GM12878 (cell line): ENCODE measurements around the gene COPE.

Source experiments
- CBFB ChIP-seq: IDR thresholded peaks from 2 replicates; pipeline ENCODE4 v1.6.1; 2016; ENCODE audit warnings: antibody characterized with exemption, low read depth
- FOXK2 ChIP-seq: fragments of 450-650 bp; IDR thresholded peaks from 2 replicates; pipeline ENCODE4 v1.6.1; 2017; ENCODE audit warnings: mild to moderate bottlenecking, moderate library complexity
- JUNB ChIP-seq: IDR thresholded peaks from 2 replicates; pipeline ENCODE4 v1.6.1; 2016; ENCODE audit warnings: antibody characterized with exemption, mild to moderate bottlenecking
- POLR2A ChIP-seq: IDR thresholded peaks from 2 replicates; pipeline ENCODE4 v1.6.1; 2011; ENCODE audit warnings: low read depth, mild to moderate bottlenecking, low read length
- SIN3A ChIP-seq: IDR thresholded peaks from 2 replicates; pipeline ENCODE4 v1.6.1; 2012; ENCODE audit warnings: low read depth, low read length, improper control_type of control experiment
- SP1 ChIP-seq: IDR thresholded peaks from one replicate; pipeline ENCODE4 v1.6.1; 2011; ENCODE audit warnings: low read depth, low read length
- TARDBP ChIP-seq: IDR thresholded peaks from 2 replicates; pipeline ENCODE4 v1.6.1; 2016; ENCODE audit warnings: borderline replicate concordance
- YY1 ChIP-seq: IDR thresholded peaks from 2 replicates; pipeline ENCODE4 v1.6.1; 2011; ENCODE audit warnings: low read depth, mild to moderate bottlenecking, low read length
- ZNF207 ChIP-seq: fragments of 450-650 bp; IDR thresholded peaks from 2 replicates; pipeline ENCODE4 v1.6.1; 2014; ENCODE audit warnings: antibody characterized with exemption, mild to moderate bottlenecking, borderline replicate concordance
- TF ChIP-seq, protein P1 (sequence below), 3 experiments: IDR thresholded peaks in 2 of 3; conservative IDR thresholded peaks in 1 of 3; 2 replicates each; pipeline ENCODE4 v1.5.1; 2011; ENCODE audit warnings: low read depth in 3 of 3, low read length in 3 of 3, mild to moderate bottlenecking in 3 of 3, control low read depth in 2 of 3, moderate library complexity in 2 of 3, inconsistent platforms in 1 of 3, mixed read lengths in 1 of 3; ENCODE audit not compliant: control insufficient read depth in 2 of 3, insufficient read depth in 1 of 3; ENCODE audit errors: extremely low read depth in 1 of 3
- TF ChIP-seq, protein P2 (sequence below): fragments of 450-650 bp; IDR thresholded peaks from 2 replicates; pipeline ENCODE4 v1.6.1; 2017; ENCODE audit warnings: borderline replicate concordance

DNA sequence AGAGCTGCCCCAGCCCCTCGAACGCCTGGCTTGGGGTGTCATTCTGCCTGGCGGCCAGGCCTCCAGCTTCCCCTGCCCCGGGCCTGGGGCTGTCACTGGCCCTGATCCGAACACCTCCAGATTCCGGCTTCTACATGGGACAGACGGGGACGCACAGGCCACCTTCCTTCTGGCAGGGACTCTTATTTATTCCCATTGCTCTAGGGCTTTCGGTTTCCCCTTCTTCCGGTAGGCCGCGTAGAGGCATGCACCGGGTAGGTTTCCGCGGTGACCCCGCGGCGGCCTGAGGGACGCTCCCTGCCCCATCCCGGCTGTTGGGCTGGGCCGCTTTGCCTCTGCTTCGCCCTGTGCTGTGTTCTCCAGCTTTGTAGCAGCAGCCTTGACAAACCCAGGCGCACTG is 51.4 kb downstream of the COPE start:
- TF ChIP-seq SP1 (no peak), TARDBP (no peak), FOXK2 (no peak), YY1 (no peak), JUNB (no peak), CBFB (no peak), SIN3A (no peak), POLR2A (no peak), ZNF207 (no peak)
- TF ChIP-seq, protein P1, sequence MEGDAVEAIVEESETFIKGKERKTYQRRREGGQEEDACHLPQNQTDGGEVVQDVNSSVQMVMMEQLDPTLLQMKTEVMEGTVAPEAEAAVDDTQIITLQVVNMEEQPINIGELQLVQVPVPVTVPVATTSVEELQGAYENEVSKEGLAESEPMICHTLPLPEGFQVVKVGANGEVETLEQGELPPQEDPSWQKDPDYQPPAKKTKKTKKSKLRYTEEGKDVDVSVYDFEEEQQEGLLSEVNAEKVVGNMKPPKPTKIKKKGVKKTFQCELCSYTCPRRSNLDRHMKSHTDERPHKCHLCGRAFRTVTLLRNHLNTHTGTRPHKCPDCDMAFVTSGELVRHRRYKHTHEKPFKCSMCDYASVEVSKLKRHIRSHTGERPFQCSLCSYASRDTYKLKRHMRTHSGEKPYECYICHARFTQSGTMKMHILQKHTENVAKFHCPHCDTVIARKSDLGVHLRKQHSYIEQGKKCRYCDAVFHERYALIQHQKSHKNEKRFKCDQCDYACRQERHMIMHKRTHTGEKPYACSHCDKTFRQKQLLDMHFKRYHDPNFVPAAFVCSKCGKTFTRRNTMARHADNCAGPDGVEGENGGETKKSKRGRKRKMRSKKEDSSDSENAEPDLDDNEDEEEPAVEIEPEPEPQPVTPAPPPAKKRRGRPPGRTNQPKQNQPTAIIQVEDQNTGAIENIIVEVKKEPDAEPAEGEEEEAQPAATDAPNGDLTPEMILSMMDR (IDR thresholded peaks at IDR 0.05 in 2 of 3, conservative IDR thresholded peaks at IDR 0.05 in 1 of 3; ENCODE audit: control insufficient read depth in 2 of 3, extremely low read depth in 1 of 3, insufficient read depth in 1 of 3, low read depth in 3 of 3, low read length in 3 of 3) = no peak
- TF ChIP-seq, protein P2, sequence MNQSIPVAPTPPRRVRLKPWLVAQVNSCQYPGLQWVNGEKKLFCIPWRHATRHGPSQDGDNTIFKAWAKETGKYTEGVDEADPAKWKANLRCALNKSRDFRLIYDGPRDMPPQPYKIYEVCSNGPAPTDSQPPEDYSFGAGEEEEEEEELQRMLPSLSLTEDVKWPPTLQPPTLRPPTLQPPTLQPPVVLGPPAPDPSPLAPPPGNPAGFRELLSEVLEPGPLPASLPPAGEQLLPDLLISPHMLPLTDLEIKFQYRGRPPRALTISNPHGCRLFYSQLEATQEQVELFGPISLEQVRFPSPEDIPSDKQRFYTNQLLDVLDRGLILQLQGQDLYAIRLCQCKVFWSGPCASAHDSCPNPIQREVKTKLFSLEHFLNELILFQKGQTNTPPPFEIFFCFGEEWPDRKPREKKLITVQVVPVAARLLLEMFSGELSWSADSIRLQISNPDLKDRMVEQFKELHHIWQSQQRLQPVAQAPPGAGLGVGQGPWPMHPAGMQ = no peak
